Smooth muscle cell (in vitro differentiated cells): Measurements from ENCODE around the gene CCDC66. TPM values are rescaled to one million over a fixed set of nuclear protein-coding genes. Genes with fewer than 3 reads are reported as not detected.
"Not testable (repeated sequence)": the region's sequence is repeated elsewhere in the genome, so short reads cannot be mapped to it uniquely, and the experiment has no call there.

Source experiments
- DNase-seq: peaks from one replicate; lab custom pipeline; 2025; ENCODE audit not compliant: unreplicated experiment; lab: John Stamatoyannopoulos, UW
- H2AFZ ChIP-seq: fragments of 200-600 bp; sonication (generic); 2 replicates; pipeline ENCODE4 v1.6.0; 2016; ENCODE audit warnings: antibody characterized with exemption, low read depth, mild to moderate bottlenecking
- H3F3A ChIP-seq: fragments of 200-600 bp; sonication (generic); 2 replicates; pipeline ENCODE4 v1.6.0; 2017; ENCODE audit warnings: antibody characterized with exemption, low read depth
- H3K27ac ChIP-seq: fragments of 200-600 bp; sonication (generic); 2 replicates; pipeline ENCODE4 v1.5.1; 2016; ENCODE audit warnings: low read depth, mild to moderate bottlenecking
- H3K27me3 ChIP-seq: fragments of 200-600 bp; sonication (generic); 2 replicates; pipeline ENCODE4 v1.6.1; 2016; ENCODE audit warnings: low read depth, mild to moderate bottlenecking
- H3K36me3 ChIP-seq: fragments of 200-600 bp; sonication (generic); 2 replicates; pipeline ENCODE4 v1.5.1; 2016; ENCODE audit warnings: low read depth
- H3K4me1 ChIP-seq: fragments of 200-600 bp; sonication (generic); 2 replicates; pipeline ENCODE4 v1.5.1; 2016; ENCODE audit warnings: low read depth
- H3K4me2 ChIP-seq: fragments of 200-600 bp; sonication (generic); 2 replicates; pipeline ENCODE4 v1.6.0; 2016; ENCODE audit warnings: mild to moderate bottlenecking
- H3K4me3 ChIP-seq: fragments of 200-600 bp; sonication (generic); 2 replicates; pipeline ENCODE4 v1.5.1; 2016; ENCODE audit warnings: mild to moderate bottlenecking
- H3K79me2 ChIP-seq: fragments of 200-600 bp; sonication (generic); 2 replicates; pipeline ENCODE4 v1.6.0; 2016; ENCODE audit warnings: low read depth, mild to moderate bottlenecking
- H3K9ac ChIP-seq: fragments of 200-600 bp; sonication (generic); 2 replicates; pipeline ENCODE4 v1.6.0; 2016; ENCODE audit warnings: low read depth
- H3K9me3 ChIP-seq: fragments of 200-600 bp; sonication (generic); replicated peaks from 2 replicates; pipeline ENCODE4 v1.5.1; 2016; ENCODE audit warnings: low read depth
- H4K20me1 ChIP-seq: fragments of 200-600 bp; sonication (generic); 2 replicates; pipeline ENCODE4 v1.6.0; 2016; ENCODE audit warnings: low read depth
- WGBS: methylation state at CpG from one replicate; pipeline ENCODE4 v1.1.7; 2016; ENCODE audit warnings: low lambda C conversion rate; 5-methylcytosine and 5-hydroxymethylcytosine counted together
- polyA plus RNA-seq: library from polyadenylated mRNA; unstranded; fragments of >200 nt; fragmentation: Nextera tagmentation; extraction: Ambion mirVana; gene quantifications from 2 replicates; pipeline ENCODE4 v1.2.1, GENCODE V29; 2016
- total RNA-seq: library from RNA; depleted of rRNA; stranded (reverse); fragments of >200 nt; gene quantifications from 2 replicates; pipeline ENCODE4 v1.2.3, GENCODE V29; 2014
- TF ChIP-seq, protein P1 (sequence below): fragments of 200-600 bp; sonication (generic); IDR thresholded peaks from 2 replicates; pipeline ENCODE4 v1.5.1; 2017; ENCODE audit warnings: borderline replicate concordance, mild to moderate bottlenecking, antibody characterized with exemption; ENCODE audit not compliant: insufficient read depth, poor library complexity, severe bottlenecking

Gene CCDC66
- total and polyA plus RNA-seq, 2 experiments from 2014 or later, result 9.3 to 24.3 TPM

DNA sequence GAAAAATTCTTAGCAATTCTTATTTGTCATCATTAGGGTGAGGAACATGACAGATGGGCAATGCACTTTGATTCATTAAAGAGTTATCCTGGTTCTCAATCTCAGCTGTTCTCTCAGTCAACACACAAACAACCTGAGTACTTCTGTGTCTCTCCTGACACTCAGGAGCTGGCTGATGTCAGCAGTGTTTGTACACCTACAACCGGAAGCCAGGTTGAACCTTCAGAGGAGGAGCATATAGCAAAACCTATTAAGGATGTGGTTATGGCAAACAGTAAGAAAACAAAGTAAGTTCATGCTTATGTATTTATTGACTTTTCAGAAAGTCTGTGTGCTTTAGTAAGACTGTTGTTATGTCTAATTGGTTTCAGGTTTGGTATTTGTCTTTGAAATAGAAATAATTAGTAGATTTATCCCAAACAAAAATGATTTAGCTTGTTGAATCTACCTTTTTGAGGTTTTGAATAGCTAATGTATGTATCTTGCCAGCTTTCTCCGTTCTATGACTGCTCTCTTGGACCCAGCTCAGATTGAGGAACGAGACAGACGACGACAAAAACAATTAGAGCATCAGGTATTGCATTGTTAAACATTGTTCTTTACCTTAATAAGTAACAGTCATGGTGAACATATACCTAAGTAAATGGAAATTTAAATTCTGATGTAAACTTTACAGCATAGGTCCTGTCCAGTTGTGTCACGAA lies 36.6 kb downstream of the CCDC66 start:
- Histone ChIP-seq H2AFZ (no peak overlapping the region), H3K79me2 (no peaks in the 10 kb centered on the region), H3K27me3 (no peaks in the 10 kb centered on the region), H3K9me3 (no peaks in the 10 kb centered on the region), H3K27ac (no peak overlapping the region), H4K20me1 (peaks cover 3% of the 10 kb centered on the region), H3F3A (no peaks in the 10 kb centered on the region), H3K9ac (no peak overlapping the region), H3K4me3 (no peak overlapping the region), H3K36me3 (no peaks in the 10 kb centered on the region), H3K4me2 (no peak overlapping the region), H3K4me1 (peaks cover 5% of the 10 kb centered on the region)
- TF ChIP-seq, protein P1, sequence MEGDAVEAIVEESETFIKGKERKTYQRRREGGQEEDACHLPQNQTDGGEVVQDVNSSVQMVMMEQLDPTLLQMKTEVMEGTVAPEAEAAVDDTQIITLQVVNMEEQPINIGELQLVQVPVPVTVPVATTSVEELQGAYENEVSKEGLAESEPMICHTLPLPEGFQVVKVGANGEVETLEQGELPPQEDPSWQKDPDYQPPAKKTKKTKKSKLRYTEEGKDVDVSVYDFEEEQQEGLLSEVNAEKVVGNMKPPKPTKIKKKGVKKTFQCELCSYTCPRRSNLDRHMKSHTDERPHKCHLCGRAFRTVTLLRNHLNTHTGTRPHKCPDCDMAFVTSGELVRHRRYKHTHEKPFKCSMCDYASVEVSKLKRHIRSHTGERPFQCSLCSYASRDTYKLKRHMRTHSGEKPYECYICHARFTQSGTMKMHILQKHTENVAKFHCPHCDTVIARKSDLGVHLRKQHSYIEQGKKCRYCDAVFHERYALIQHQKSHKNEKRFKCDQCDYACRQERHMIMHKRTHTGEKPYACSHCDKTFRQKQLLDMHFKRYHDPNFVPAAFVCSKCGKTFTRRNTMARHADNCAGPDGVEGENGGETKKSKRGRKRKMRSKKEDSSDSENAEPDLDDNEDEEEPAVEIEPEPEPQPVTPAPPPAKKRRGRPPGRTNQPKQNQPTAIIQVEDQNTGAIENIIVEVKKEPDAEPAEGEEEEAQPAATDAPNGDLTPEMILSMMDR, result no peak
- 80% methylated on average over 6 of the region's 6 CpGs for WGBS
- no peak for DNase-seq

DNA sequence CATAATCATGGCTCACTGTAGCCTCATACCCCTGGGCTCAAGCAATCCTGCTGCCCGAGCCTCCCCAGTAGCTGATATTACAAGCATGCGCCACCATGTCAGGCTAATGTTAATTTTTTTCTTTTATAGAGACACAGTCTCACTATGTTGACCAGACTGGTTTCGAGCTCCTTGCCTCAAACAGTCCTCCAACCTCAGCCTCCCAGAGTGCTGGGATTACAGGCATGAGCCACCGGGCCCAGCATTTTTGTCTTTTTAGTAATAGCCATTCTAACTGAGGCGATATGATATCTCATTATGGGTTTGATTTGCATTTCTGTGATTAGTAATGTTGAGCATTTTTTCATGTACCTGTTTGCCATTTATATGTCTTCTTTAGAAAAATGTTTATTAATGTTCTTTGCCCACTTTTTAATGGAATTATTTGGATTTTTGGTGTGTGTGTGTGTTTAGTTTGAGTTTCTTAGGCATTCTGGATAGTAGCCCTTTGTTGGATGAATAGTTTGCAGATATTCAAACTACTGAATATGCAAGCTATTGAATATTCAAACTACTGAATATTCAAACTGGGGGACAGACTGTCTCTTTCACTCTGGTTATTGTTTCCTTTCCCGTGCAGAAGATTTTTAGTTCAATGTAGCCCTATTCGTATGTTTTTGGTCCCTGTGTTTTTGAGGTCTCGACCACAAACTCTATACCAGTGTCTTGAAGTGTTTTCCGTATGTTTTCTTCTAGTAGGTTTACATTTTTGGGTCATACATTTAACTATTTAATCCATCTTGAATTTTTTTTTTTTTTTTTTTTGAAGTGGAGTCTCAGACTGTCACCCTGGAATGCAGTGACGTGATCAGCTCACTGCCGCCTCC lies 39.2 kb downstream of the CCDC66 start:
- TF ChIP-seq, protein P1, result no peak
- no peak overlapping the region for H3K4me3 ChIP-seq
- H3K9me3 ChIP-seq, result no peaks in the 10 kb centered on the region
- H3K4me1 ChIP-seq, result no peaks in the 10 kb centered on the region
- peaks cover 5% of the 10 kb centered on the region for H3K79me2 ChIP-seq
- no peaks in the 10 kb centered on the region for H3K27me3 ChIP-seq
- H3F3A ChIP-seq, result no peaks in the 10 kb centered on the region
- H4K20me1 ChIP-seq, result peaks cover 16% of the 10 kb centered on the region
- H3K9ac ChIP-seq, result no peak overlapping the region
- whole genome bisulfite sequencing, result 88% methylated on average over 11 of the region's 11 CpGs
- no peak for DNase-seq
- H2AFZ ChIP-seq, result no peak overlapping the region
- no peak overlapping the region for H3K27ac ChIP-seq
- H3K36me3 ChIP-seq, result no peaks in the 10 kb centered on the region
- H3K4me2 ChIP-seq, result no peak overlapping the region

DNA sequence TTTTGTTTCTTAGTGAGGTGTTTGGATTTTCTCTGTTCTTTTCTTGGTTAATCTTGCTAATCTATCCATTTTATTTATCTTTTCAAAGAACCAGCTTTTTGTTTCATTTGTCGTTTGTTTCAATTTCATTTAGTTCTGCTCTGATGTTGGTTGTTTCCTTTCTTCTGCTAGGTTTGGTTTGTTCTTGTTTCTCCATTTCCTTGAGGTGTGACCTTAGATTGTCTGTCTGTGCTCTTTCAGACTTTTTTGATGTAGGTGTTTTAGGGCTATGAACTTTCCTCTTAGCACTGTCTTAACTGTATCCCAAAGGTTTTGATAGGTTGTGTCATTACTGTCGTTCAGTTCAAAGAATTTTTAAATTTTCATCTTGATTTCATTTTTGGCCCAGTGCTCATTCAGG lies 51.5 kb downstream of the CCDC66 start:
- H3K27me3 ChIP-seq, DNase-seq, H2AFZ ChIP-seq, H3K4me1 ChIP-seq, H4K20me1 ChIP-seq, H3K36me3 ChIP-seq, H3K9me3 ChIP-seq, H3K27ac ChIP-seq, H3K4me3 ChIP-seq, H3F3A ChIP-seq, H3K9ac ChIP-seq, H3K4me2 ChIP-seq: not testable (repeated sequence)
- peaks cover 11% of the 10 kb centered on the region for H3K79me2 ChIP-seq
- 50% methylated on average over 2 of the region's 2 CpGs for WGBS

DNA sequence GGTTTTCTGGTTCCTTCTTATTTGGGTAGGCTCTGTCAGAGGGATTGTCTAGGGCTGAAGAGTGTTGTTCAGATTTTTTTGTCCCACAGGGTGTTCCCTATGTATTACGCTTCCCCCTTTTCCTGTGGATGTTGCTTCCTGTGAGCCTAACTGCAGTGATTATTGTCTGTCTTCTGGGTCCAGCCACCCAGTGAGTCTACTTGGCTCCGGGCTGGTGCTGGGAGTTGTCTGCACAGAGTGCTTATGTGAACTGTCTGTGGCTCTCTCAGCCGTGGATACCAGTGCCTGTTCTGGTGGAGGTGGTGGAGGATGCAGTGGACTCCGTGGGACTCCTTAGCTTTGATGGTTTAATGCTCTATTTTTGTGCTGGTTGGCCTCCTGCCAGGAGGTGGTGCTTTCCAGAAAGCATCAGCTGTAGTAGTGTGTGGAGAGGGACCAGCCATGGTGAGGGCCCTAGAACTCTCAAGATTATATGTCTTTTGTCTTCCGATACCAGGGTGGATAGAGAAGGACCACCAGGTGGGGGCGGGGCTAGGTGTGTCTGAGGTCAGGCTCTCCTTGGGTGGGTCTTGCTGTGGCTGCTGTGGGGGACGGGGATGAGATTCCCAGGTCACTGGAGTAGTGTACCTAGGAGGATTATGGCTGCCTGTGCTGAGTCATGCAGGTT lies 53.8 kb downstream of the CCDC66 start:
- Histone ChIP-seq H3K9me3 (no peaks in the 10 kb centered on the region), H3K9ac (no peak overlapping the region), H3F3A (no peaks in the 10 kb centered on the region), H3K27me3 (no peaks in the 10 kb centered on the region), H4K20me1 (peaks cover 5% of the 10 kb centered on the region), H3K27ac (no peak overlapping the region), H3K79me2 (peaks cover 11% of the 10 kb centered on the region), H3K36me3 (no peaks in the 10 kb centered on the region), H2AFZ (no peak overlapping the region), H3K4me3 (no peak overlapping the region), H3K4me1 (no peaks in the 10 kb centered on the region), H3K4me2 (no peak overlapping the region)
- no peak for DNase-seq
- TF ChIP-seq, protein P1, result no peak
- 94% methylated on average over 7 of the region's 7 CpGs for WGBS
